Esophagus mucosa (tissue), 1 donor: ENCODE data around the gene AMBP. TPM values are rescaled to one million over a fixed set of nuclear protein-coding genes. Genes with fewer than 3 reads are reported as not detected.
A peak's percentile ranks its signal among the peaks of the same experiment; 100 is the strongest.

Experiments
- ATAC-seq: fragments of 200-7000 bp; cut with Tn5 transposase; one replicate; pipeline ENCODE4 v1.9.1; 2020
- total RNA-seq: library from RNA; stranded (reverse); gene quantifications from one replicate; pipeline ENCODE4 v1.2.4, GENCODE V29; 2023
- donor health status: DM: yes; HTN: yes; CAD: no.

The AMBP gene
- total RNA-seq, 1 donor from 2014 or later, result 0.44 TPM

- ATAC-seq, result no peak
Measured at GRCh38 chr9:114112778-114113584, 34.9 kb upstream of the AMBP start.

GRCh38 chr9:114112325-114112724 is 34.2 kb upstream of the AMBP start:
- no peak for ATAC-seq

- ATAC-seq, result no peak
Measured at GRCh38 chr9:114110180-114110579, 32.1 kb upstream of the AMBP start.

- no peak for ATAC-seq
Measured at GRCh38 chr9:114109124-114109523, 31.0 kb upstream of the AMBP start.

- peak; percentile 98 for ATAC-seq
Measured at GRCh38 chr9:114108016-114108833, 30.1 kb upstream of the AMBP start.

- no peak for ATAC-seq
Measured at GRCh38 chr9:114107286-114108001, 29.3 kb upstream of the AMBP start.

- ATAC-seq, result no peak
Measured at GRCh38 chr9:114105236-114105635, 27.1 kb upstream of the AMBP start.

GRCh38 chr9:114102484-114102883 is 24.4 kb upstream of the AMBP start:
- no peak for ATAC-seq

GRCh38 chr9:114100536-114100935 is 22.4 kb upstream of the AMBP start:
- ATAC-seq, result no peak

- ATAC-seq, result no peak
Measured at GRCh38 chr9:114099669-114100270, 21.7 kb upstream of the AMBP start.

GRCh38 chr9:114098936-114099668 is 21.0 kb upstream of the AMBP start, which contains the start of gene KIF12:
TSS of gene KIF12 (minus strand) at chr9:114099292. CDS start at chr9:114099276, 16 bp downstream.
- ATAC-seq, result peak; percentile 4

- peak; percentile 86 for ATAC-seq
Measured at GRCh38 chr9:114098021-114098935, 20.2 kb upstream of the AMBP start.

- ATAC-seq, result no peak
Measured at GRCh38 chr9:114097613-114098020, 19.5 kb upstream of the AMBP start.

- ATAC-seq, result no peak
Measured at GRCh38 chr9:114096866-114097612, 18.9 kb upstream of the AMBP start.

GRCh38 chr9:114096041-114096511 is 18.0 kb upstream of the AMBP start:
- ATAC-seq, result no peak

- ATAC-seq, result no peak
Measured at GRCh38 chr9:114094971-114095370, 16.9 kb upstream of the AMBP start.

GRCh38 chr9:114093761-114094505 is 15.8 kb upstream of the AMBP start:
- ATAC-seq, result no peak

GRCh38 chr9:114093031-114093471 is 15.0 kb upstream of the AMBP start:
- ATAC-seq, result no peak

- no peak for ATAC-seq
Measured at GRCh38 chr9:114092336-114092735, 14.2 kb upstream of the AMBP start.
